Natural killer cell (primary cell): ENCODE data around the gene TOLLIP. TPM values are rescaled to one million over a fixed set of nuclear protein-coding genes. Genes with fewer than 3 reads are reported as not detected.

ENCODE experiments used
- ATAC-seq, 3 donors: fragments of 150-1000 bp in 2 of 3; fragments of 200-7000 bp in 1 of 3; cut with Tn5 transposase; 1 replicate in 1 of 3; 2 replicates in 2 of 3; pipeline ENCODE4 v1.10.0; 2021; ENCODE audit warnings: mild to moderate bottlenecking in 2 of 3, moderate library complexity in 2 of 3
- DNase-seq, 2 donors: peaks; one replicate each; pipeline versions ENCODE4 v3.0.0 to v3.0.0-alpha.2; 2013 to 2021; ENCODE audit warnings: mixed read lengths in 1 of 2
- H3K27ac ChIP-seq: one replicate; pipeline ENCODE4 v1.5.1; 2013; ENCODE audit warnings: mild to moderate bottlenecking, low read length
- H3K27me3 ChIP-seq: one replicate; pipeline ENCODE4 v1.6.1; 2013; ENCODE audit warnings: low read length; ENCODE audit not compliant: control insufficient read depth, insufficient read depth
- H3K36me3 ChIP-seq: one replicate; pipeline ENCODE4 v1.6.1; 2013; ENCODE audit warnings: low read length; ENCODE audit not compliant: control insufficient read depth, insufficient read depth
- H3K4me1 ChIP-seq: one replicate; pipeline ENCODE4 v1.6.1; 2013; ENCODE audit warnings: low read length; ENCODE audit not compliant: control insufficient read depth, insufficient read depth
- H3K4me3 ChIP-seq: one replicate; pipeline ENCODE4 v1.5.1; 2013; ENCODE audit warnings: low read length
- H3K9me3 ChIP-seq: one replicate; pipeline ENCODE4 v1.6.1; 2013; ENCODE audit warnings: low read length; ENCODE audit not compliant: control insufficient read depth, insufficient read depth
- H3K27ac Mint-ChIP-seq, 2 donors: one replicate each; pipeline ENCODE4 v1.8.0; 2022; ENCODE audit warnings: mild to moderate bottlenecking in 2 of 2, mixed read lengths in 2 of 2, moderate library complexity in 1 of 2
- H3K27me3 Mint-ChIP-seq, 2 donors: one replicate each; pipeline ENCODE4 v1.8.0; 2022; ENCODE audit warnings: low read depth in 2 of 2, mixed read lengths in 2 of 2
- H3K36me3 Mint-ChIP-seq: one replicate; pipeline ENCODE4 v1.8.0; 2022; ENCODE audit warnings: mixed read lengths
- H3K4me1 Mint-ChIP-seq, 2 donors: one replicate each; pipeline ENCODE4 v1.8.0; 2022; ENCODE audit warnings: mixed read lengths in 2 of 2
- H3K4me3 Mint-ChIP-seq: one replicate; pipeline ENCODE4 v1.8.0; 2022; ENCODE audit warnings: mild to moderate bottlenecking, moderate library complexity, mixed read lengths
- H3K9me3 Mint-ChIP-seq, 2 donors: one replicate each; pipeline ENCODE4 v1.8.0; 2022; ENCODE audit warnings: mixed read lengths in 2 of 2
- WGBS: methylation state at CpG from one replicate; pipeline ENCODE4 v1.1.7; 2013; ENCODE audit warnings: missing lambda C conversion rate; ENCODE audit not compliant: insufficient coverage; 5-methylcytosine and 5-hydroxymethylcytosine counted together
- intact Hi-C: fragments of 100-400 bp; cut with micrococcal nuclease; formaldehyde crosslinking; loops from one replicate; pipeline ENCODE4 v1.14.2; 2022
- total RNA-seq, 4 donors: library from RNA; stranded (reverse); fragments of 120-200 nt in 1 of 4; gene quantifications; one replicate each; pipeline versions ENCODE4 v1.2.3 to v1.2.4, GENCODE V29; 2013 to 2022
- TF ChIP-seq, protein P1 (sequence below): fragments of 200-600 bp; IDR thresholded peaks from one replicate; pipeline ENCODE4 v1.8.0; 2022; ENCODE audit warnings: antibody characterized with exemption

Gene TOLLIP
- total RNA-seq, 3 donors from 2014 or later (not counting 1 experiment from before 2014, with no cell fraction given), result 49.3 to 61.8 (median 54.8) TPM

DNA sequence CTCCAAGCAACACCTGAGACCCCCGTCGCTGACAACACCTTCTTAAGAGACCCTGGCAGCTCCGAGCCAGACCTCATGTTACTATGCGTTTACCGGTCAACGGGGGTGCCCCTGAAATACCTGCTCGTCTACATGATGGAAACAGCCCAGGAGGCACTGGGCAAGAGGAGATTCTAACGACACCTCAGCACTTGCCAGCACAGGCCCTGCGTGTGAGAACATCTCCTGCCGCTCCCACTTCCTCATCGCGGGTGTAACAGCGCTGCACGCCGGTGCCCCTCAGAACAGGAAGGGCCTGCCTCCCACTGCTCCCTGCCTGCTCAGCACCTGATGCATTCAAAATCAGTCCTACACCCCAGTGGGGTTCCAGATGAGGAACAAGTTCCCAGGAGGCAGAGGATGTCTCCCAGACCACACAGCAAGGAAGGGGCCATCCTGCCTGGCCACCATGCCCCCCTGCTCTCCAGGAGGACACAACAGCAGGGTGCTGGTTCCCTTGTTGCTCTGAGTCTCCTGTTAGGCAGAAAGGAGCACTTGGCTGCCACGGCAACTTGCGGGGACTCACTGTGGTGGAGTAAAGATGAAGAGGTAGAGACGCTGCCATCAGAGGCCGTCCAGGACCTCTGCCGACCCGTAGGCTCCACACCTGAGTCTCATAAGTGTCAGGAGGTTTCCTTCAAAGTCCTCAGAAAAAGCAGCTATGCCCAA lies 2.1 kb downstream of the TOLLIP start:
- peaks cover 42 to 54% of the 10 kb centered on the region in 2 donors for H3K4me1 Mint-ChIP-seq
- H3K4me1 ChIP-seq, result peaks cover 52% of the 10 kb centered on the region
- H3K9me3 Mint-ChIP-seq, result peaks cover 3% of the 10 kb centered on the region in 2 donors
- no peaks in the 10 kb centered on the region for H3K27me3 ChIP-seq
- H3K27me3 Mint-ChIP-seq, result no peaks in the 10 kb centered on the region
- WGBS, result 51% methylated on average over 21 of the region's 21 CpGs
- peak overlapping the region; percentile 75 for H3K4me3 Mint-ChIP-seq
- H3K36me3 Mint-ChIP-seq, result no peaks in the 10 kb centered on the region
- peak overlapping the region; percentile 76 to 86 for H3K27ac Mint-ChIP-seq
- no peaks in the 10 kb centered on the region for H3K36me3 ChIP-seq
- H3K9me3 ChIP-seq, result peaks cover 4% of the 10 kb centered on the region
- peak overlapping the region; percentile 27 for H3K27ac ChIP-seq
- ATAC-seq (no peak), DNase-seq (peak in 1 of 2 donors; percentile 40)
- intact Hi-C loops, result loop anchor here (5.0 kb wide), 1 partner anchor 75 kb away; no protein-coding TSS in a partner anchor
- no peak overlapping the region for H3K4me3 ChIP-seq
- TF ChIP-seq, protein P1, sequence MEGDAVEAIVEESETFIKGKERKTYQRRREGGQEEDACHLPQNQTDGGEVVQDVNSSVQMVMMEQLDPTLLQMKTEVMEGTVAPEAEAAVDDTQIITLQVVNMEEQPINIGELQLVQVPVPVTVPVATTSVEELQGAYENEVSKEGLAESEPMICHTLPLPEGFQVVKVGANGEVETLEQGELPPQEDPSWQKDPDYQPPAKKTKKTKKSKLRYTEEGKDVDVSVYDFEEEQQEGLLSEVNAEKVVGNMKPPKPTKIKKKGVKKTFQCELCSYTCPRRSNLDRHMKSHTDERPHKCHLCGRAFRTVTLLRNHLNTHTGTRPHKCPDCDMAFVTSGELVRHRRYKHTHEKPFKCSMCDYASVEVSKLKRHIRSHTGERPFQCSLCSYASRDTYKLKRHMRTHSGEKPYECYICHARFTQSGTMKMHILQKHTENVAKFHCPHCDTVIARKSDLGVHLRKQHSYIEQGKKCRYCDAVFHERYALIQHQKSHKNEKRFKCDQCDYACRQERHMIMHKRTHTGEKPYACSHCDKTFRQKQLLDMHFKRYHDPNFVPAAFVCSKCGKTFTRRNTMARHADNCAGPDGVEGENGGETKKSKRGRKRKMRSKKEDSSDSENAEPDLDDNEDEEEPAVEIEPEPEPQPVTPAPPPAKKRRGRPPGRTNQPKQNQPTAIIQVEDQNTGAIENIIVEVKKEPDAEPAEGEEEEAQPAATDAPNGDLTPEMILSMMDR, result no peak

DNA sequence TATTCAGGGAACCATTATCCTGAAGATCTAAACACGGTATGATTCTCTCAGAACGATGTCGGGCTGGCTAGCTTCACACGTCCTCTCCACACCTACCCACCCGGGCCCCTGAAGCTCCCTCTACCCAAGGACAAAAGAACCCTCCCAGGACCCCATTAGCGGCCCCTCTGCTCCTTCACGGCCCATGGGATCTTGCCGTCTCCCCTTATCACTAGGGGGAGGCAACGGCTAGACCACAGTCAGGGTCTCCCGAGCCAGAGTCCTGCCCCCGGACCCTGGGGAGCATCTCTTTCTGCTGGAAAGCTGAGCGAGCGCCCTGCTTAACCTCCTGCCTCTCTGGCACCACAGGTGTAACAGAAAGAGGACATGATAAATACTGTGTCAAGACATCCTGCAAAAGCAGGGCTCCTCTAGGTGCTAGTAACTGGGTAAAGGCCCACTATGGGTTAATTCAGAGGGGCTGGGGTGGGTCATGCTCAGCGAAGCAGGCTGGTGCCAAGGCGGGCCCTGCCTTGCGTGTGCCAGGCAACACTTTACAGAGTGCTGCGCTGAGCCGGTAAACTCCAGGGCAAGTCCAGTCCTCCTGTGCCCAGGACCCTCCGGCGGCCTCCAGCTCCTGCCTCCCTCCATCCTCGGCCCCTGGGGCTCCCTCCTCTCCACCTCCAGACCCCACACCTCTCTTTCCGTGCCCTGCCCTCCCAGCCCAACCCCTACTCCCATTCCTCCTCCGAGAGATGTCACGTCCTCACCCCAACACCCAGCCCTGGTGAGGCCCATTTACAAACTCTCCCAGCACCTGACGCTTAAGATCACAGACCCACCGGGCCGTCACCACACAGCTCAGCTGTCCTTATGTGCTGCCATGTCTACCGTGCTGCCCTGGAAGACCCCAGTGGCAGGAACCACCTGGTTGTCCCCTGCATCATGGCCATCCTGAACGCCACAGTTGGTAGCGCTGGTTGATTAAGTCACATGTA lies 3.0 kb downstream of the TOLLIP start:
- no peak for ATAC-seq
- intact Hi-C loops, result loop anchor here (5.0 kb wide), 1 partner anchor 76 kb away; no protein-coding TSS in a partner anchor
- 93% methylated on average over 30 of the region's 30 CpGs for WGBS

DNA sequence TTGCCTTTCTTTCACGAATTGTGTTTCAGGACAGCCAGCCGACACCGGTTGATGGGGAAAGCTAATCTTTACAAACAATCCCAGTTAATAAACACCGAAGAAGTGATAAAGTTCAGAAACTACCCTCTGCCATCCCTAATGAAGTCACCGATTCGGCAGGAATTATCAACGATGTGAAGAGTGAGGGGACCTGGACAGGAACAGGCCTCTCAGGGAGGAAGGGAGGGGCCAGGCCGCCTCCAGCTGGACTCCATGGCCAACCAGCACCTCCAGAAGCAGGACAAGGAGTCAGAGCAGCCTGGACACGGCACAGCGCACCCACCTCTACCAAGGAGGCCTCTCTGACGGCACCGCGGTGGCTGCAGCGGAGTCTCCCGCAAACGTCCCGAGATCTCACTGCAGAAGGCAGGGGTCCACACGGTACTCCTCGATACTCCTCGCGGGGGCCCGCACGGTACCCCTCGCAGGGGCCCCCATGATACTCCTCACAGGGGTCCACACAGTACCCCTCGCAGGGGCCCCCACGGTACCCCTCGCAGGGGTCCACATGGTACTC lies 3.9 kb downstream of the TOLLIP start:
- H3K27me3 Mint-ChIP-seq, result no peaks in the 10 kb centered on the region
- no peak overlapping the region for H3K4me3 ChIP-seq
- ATAC-seq (no peak), DNase-seq (no peak)
- no peaks in the 10 kb centered on the region for H3K36me3 Mint-ChIP-seq
- H3K27ac ChIP-seq, result no peak overlapping the region
- no peaks in the 10 kb centered on the region for H3K9me3 ChIP-seq
- 93% methylated on average over 27 of the region's 27 CpGs for WGBS
- H3K27me3 ChIP-seq, result no peaks in the 10 kb centered on the region
- H3K9me3 Mint-ChIP-seq, result peaks cover 0 to 2% of the 10 kb centered on the region in 2 donors
- H3K4me3 Mint-ChIP-seq, result no peak overlapping the region
- peaks cover 39% of the 10 kb centered on the region for H3K4me1 ChIP-seq
- intact Hi-C loops, result loop anchor here (5.0 kb wide), 1 partner anchor 77 kb away; no protein-coding TSS in a partner anchor
- TF ChIP-seq, protein P1, result no peak
- H3K4me1 Mint-ChIP-seq, result peaks cover 30 to 44% of the 10 kb centered on the region in 2 donors
- H3K36me3 ChIP-seq, result no peaks in the 10 kb centered on the region
- peak overlapping the region in 1 of 2 donors; percentile 86 for H3K27ac Mint-ChIP-seq

More for the DNA sequence above, 3.0 kb downstream of the TOLLIP start:
- H3K4me3 ChIP-seq, result no peak overlapping the region
- H3K36me3 ChIP-seq, result no peaks in the 10 kb centered on the region
- H3K27me3 Mint-ChIP-seq, result no peaks in the 10 kb centered on the region
- peaks cover 2 to 3% of the 10 kb centered on the region in 2 donors for H3K9me3 Mint-ChIP-seq
- H3K4me1 ChIP-seq, result peaks cover 48% of the 10 kb centered on the region
- peak overlapping the region; percentile 27 for H3K27ac ChIP-seq
- H3K27ac Mint-ChIP-seq, result peak overlapping the region; percentile 76 to 86
- peak overlapping the region; percentile 75 for H3K4me3 Mint-ChIP-seq
- no peaks in the 10 kb centered on the region for H3K27me3 ChIP-seq
- no peak for DNase-seq
- H3K4me1 Mint-ChIP-seq, result peaks cover 39 to 53% of the 10 kb centered on the region in 2 donors
- TF ChIP-seq, protein P1, result no peak
- H3K36me3 Mint-ChIP-seq, result no peaks in the 10 kb centered on the region
- H3K9me3 ChIP-seq, result no peaks in the 10 kb centered on the region
